SKM-1 (cell line): ENCODE data around the gene MMEL1.

Experiments
- DNase-seq: peaks from one replicate; lab custom pipeline; 2025; ENCODE audit not compliant: unreplicated experiment; lab: John Stamatoyannopoulos, UW

Gene MMEL1

GRCh38 chr1:2605509-2606395 is 27.1 kb downstream of the MMEL1 start:
- DNase-seq = no peak

DNA sequence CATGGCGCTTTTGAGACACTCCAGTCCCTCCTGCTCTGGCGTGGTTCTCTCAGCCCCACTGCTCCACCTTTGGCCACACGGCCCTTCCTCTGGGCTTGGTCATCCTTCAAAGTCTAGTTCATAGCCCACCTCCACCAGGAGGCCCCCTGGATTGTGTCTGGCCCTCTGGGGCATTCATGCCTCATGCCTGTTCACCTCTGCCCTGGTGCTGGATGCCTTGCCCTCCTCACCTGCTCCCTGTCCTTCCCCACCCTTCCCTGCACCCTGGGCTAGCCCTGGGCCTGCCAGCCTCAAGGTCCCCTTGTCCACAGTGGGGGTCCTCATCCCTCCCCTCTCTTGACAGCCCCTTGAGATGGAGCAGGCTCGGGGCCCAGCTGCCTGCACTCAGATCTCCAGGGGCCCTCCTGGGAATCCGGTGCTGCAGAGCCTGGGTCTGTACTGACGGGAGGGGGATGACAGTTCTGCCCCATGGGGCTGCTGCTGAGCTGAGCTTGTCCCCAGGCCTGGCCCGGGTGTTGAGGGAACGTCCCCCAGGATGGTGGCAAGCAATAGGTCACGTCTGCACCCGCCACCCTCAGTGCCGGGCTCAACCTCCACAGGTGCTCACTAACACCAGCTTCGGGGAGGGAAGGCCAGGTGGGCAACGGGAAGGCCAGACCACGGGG is 27.8 kb downstream of the MMEL1 start:
- DNase-seq = no peak

- DNase-seq = no peak
Measured at GRCh38 chr1:2604156-2604843, 28.5 kb downstream of the MMEL1 start.

DNA sequence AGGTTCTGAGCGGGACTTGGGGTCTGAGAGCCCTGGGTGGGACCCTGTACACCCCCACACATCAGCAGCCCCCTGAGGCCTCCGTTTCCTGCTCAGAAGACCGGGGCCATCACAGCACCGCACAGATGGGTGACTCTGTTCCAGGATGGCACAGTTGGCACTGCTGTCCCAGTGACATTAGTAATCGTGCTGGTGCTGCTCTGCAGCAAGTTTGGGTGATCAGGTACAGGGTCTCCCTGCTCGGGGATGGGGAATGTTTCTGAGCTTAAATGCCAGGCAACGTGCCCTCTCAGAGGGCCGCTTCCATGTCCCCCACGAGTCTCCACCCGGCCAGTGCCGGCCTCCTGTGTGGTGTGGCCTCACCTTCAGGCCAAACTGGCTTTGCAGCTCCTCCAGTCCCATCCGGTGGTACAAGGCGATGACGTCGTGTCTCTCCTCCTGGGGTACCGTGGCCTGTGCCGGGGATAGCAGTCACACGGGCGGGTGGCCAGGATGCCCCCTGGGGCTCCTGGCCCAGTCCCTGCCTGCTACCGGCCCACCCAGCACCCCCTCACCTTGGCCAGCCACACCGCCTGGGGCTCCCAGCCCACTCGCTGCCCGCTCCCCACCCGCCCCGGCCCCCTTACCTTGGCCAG is 29.2 kb downstream of the MMEL1 start:
- no peak for DNase-seq

DNA sequence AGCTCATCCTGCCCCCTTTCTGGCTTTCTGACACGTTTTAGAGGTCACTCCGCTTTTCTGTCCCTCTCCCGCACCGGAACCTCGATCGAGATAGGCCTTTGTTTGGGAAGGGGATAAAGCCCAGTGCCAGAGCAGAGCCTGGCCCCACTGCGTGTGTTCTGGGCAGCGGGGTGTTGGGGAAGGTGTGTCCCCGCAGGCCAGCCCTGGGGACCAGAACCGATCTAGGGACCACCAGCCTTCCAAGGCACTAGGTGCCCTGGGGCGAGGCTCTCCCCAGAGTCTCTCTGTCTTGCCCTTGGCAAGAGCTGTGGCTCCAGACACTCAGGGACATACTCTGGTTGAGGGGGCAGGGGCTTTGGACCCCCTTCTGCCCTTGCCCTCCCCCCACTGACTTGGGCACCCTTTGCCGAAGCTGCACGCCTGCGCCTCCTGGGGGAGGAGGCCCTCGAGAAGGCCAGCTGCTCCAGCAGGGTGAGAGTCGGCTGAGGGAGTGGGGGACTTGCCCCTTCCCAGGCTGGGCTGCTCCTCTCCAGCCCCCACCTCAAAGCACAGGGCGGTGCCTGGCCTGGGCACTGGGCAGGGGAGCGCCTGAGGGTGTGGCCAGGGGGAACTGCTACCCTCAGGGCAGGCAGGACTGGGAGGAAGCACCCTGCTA is 29.8 kb downstream of the MMEL1 start:
- no peak for DNase-seq

DNA sequence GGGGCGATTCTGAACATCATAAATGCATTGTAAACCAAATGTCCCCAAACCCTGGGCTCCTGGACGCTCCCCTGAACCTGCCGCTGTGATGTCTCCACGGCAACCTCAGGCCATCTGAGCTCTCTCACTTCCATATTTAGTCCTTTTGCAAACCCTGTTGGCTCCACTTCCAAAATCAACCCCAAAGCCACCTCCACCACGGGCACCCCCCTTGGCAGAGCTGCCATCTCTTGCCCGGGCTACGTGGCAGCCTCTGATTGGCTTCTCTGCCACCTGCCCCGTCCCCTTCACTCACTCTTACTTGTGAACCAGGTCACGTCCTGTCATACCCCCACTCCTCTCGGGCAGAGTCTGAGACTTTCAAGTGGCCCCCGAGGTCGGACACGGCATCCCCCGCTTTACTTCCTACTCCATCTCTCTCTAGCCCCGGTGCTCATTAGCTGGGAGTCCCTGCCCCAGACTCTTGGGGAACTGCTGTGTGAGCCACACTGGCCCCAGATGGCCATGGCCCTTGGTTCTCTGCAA is 30.4 kb downstream of the MMEL1 start:
- no peak for DNase-seq

- DNase-seq = no peak
Measured at GRCh38 chr1:2601721-2602303, 31.0 kb downstream of the MMEL1 start.

DNA sequence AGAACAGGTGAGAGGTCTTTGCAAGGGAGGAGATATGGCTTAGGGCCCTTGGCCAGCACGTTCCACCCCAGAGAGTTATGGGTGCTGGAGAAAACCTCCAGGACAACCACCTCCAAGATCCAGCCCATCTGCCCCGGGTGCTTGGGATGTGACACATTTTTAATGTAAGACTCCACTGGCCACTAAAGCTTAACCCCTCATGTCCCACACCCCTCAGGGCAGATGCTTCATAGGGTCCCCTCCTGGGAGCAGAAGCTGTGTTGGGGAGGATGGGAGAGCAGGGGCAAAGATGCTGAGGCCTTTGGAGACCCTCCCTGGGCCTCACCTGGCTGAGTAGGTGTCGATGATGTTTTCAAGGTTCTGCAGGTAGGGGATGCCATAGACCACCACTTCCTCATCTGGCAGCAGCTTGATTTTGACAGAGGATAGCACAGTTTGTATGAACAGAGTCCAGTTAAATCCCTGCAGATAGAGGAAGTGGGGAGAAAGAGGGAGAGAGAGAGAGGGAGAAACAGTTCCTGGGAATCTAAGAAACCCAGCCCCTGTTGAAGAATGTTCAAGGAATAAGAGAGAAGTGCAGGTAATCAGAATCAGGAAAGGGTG is 34.4 kb downstream of the MMEL1 start:
- no peak for DNase-seq

DNA sequence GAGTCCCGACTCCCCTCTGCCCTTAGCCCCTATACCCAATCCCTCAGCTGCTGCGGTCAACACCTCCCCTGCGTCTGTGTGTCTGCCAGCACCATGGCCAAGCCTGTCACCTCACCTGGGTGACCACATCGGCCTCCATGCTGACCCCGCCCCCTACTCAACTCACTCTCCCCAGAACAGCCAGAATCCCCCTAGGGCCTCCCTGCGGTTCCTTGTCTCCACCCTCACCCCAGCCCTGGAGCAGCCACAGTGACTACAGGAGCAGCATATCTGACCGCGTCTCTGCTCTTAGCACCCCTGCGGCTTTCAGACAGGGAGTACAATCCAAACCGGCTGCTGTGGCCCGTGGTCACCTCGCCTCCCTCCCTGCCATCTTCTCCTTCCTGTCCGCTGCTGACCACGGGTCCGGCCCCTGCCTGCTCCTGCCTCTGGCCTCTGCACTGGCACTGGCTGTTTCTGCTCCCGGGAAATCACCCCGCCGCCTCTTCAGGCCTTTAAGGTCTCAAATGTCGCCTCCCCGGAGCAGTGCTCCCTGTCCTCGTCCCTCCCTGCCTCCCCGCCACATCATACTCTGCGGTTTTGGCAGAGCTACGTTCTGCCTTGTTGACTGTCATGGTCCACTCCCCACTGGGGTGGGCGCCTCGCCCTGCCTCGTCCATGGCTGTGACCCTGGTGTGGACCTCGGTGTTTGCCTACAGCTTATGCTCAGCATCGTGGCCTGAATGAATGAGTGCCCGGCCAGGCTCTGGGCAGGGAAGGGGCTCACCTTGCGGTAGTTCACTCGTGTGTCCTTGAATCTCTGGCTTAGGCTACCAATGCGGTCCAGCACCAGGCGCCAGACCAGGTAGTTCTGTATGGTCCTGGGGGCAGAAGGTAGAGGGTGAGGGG is 35.1 kb downstream of the MMEL1 start:
- DNase-seq = no peak

DNA sequence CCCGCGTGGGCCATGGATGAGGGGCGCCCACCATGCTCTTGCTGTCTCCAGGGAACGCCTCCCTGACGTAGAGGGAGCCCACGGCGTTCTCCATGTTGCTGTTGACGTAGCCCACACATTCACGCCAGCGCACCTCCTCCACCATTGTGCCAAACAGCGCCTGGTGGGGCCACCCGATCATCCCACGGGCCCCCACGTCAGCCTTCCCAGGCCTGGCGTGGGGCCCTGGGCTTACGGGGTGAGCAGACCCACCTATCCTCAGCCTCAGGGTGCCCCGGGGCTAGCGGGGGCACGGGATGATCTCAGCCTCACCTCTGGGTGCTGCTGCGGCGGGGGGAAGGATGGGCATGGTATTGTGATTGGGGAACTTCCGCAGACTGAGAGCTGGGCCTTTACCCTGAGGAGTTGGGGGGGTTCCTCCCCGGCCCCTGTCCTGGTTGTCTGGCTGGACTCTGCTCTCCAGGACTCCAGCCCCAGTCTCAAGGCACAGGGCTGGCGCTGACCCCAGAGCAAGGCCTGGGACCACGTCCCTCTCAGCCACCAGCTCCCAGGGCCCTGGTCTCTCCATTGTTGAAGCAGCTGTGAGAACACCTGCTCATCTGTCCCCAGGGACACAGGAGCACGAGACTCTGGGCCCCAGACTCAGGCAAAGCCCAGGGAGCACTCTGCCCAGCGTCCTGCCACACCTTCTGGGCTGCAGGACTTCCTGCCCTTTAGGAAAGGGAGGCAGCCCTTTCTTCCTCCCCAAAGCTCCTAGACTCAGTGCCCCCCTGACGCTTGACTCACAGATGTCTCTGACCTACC is 36.1 kb downstream of the MMEL1 start:
- DNase-seq = no peak

GRCh38 chr1:2595812-2596529 is 36.8 kb downstream of the MMEL1 start:
- DNase-seq = no peak

GRCh38 chr1:2595261-2595811 is 37.5 kb downstream of the MMEL1 start:
- no peak for DNase-seq

- DNase-seq = no peak
Measured at GRCh38 chr1:2594641-2595131, 38.1 kb downstream of the MMEL1 start.

DNA sequence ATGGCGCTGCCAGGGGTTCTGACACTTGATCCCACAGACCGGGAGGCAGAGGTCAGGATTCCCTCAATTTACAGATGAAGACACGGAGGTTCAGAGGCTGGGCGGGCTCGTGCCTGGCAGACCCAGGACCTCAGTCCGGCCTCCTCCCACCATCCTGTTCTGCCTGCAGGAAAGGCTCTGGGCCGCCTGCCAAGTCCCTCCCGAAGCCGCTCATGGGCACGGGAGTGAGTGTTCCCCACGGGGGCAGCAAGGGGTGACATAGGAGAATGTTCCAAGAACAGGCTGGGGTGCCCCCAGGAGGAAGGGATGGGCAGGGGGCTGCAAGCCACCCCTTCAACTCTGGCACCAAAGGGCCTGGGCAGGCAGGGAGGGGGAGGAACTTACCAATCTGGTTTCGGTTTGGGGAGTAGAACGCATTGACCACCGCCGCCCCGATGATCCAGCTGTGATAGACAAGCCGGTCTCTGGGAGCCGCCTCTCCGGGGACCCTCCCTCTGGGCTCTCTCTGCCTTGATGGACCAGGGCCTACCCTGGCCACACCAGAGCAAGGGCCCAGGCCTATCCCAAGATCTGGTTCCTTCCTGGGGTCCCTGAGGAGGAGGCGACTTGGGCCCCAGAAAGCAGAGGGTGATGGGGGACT is 38.7 kb downstream of the MMEL1 start:
- DNase-seq = no peak

GRCh38 chr1:2593251-2593878 is 39.5 kb downstream of the MMEL1 start:
- no peak for DNase-seq

DNA sequence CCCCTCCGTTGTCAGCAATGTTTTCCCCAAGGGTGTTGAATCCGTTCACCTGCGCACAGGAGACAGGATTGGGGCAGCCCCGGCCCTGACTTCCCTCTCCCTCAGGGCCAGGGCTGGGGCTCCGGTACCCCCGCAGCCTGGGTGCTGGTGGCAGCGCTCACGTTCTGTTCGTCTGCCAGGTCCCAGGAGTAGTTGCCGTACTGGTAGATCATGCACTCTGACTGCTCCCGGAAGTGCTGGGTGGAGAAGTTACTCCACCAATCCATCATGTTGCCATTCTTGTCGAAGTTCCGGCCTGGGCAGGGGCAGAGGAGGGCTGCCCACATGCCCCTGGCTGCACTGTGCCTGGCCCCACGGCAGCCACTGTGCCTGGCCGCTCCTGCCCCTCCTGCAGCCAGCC is 40.1 kb downstream of the MMEL1 start:
- DNase-seq = no peak
